ENCODE results near the gene KDM4C.
A peak's percentile ranks its signal among the peaks of the same experiment; 100 is the strongest.

KDM4C gene

GRCh38 chr9:6869081-6869948, 111.5 kb downstream of the KDM4C start:
- DNase-seq (ENCODE audit: low read depth), result no peak

GRCh38 chr9:6870149-6870548, 112.4 kb downstream of the KDM4C start:
- DNase-seq (ENCODE audit: low read depth), result no peak

GRCh38 chr9:6870650-6871477, 113.1 kb downstream of the KDM4C start:
- no peak for DNase-seq (ENCODE audit: low read depth)

- peak; percentile 4 for DNase-seq (ENCODE audit: low read depth)
Observed at GRCh38 chr9:6873857-6874256, 116.1 kb downstream of the KDM4C start.

- no peak for DNase-seq (ENCODE audit: low read depth)
Observed at GRCh38 chr9:6876195-6876894, 118.6 kb downstream of the KDM4C start.

GRCh38 chr9:6877671-6878161, 119.9 kb downstream of the KDM4C start:
- no peak for DNase-seq (ENCODE audit: low read depth)

GRCh38 chr9:6880626-6881025, 122.9 kb downstream of the KDM4C start:
- no peak for DNase-seq (ENCODE audit: low read depth)

- no peak for DNase-seq (ENCODE audit: low read depth)
Observed at GRCh38 chr9:6884101-6884500, 126.3 kb downstream of the KDM4C start.

- DNase-seq (ENCODE audit: low read depth), result no peak
Observed at GRCh38 chr9:6884990-6885389, 127.2 kb downstream of the KDM4C start.

- DNase-seq (ENCODE audit: low read depth), result no peak
Observed at GRCh38 chr9:6887051-6887450, 129.3 kb downstream of the KDM4C start.

- no peak for DNase-seq (ENCODE audit: low read depth)
Observed at GRCh38 chr9:6889868-6890267, 132.1 kb downstream of the KDM4C start.

GRCh38 chr9:6893350-6894131, 135.8 kb downstream of the KDM4C start:
- no peak for DNase-seq (ENCODE audit: low read depth)

- no peak for DNase-seq (ENCODE audit: low read depth)
Observed at GRCh38 chr9:6894135-6894534, 136.4 kb downstream of the KDM4C start.

GRCh38 chr9:6895754-6896153, 138.0 kb downstream of the KDM4C start:
- no peak for DNase-seq (ENCODE audit: low read depth)

- no peak for DNase-seq (ENCODE audit: low read depth)
Observed at GRCh38 chr9:6896562-6896961, 138.8 kb downstream of the KDM4C start.

- no peak for DNase-seq (ENCODE audit: low read depth)
Observed at GRCh38 chr9:6897207-6897822, 139.5 kb downstream of the KDM4C start.

GRCh38 chr9:6897898-6898302, 140.1 kb downstream of the KDM4C start:
- DNase-seq (ENCODE audit: low read depth), result no peak

- no peak for DNase-seq (ENCODE audit: low read depth)
Observed at GRCh38 chr9:6899274-6899673, 141.5 kb downstream of the KDM4C start.

GRCh38 chr9:6900440-6900883, 142.7 kb downstream of the KDM4C start:
- no peak for DNase-seq (ENCODE audit: low read depth)

GRCh38 chr9:6901180-6901579, 143.4 kb downstream of the KDM4C start:
- DNase-seq (ENCODE audit: low read depth), result no peak

GRCh38 chr9:6902423-6902822, 144.7 kb downstream of the KDM4C start:
- DNase-seq (ENCODE audit: low read depth), result no peak

All from activated T-cell treated with anti-CD3 and anti-CD28 coated beads for 48 hours (primary cell).